ENCODE data around the gene GAS7.

The GAS7 gene

DNA sequence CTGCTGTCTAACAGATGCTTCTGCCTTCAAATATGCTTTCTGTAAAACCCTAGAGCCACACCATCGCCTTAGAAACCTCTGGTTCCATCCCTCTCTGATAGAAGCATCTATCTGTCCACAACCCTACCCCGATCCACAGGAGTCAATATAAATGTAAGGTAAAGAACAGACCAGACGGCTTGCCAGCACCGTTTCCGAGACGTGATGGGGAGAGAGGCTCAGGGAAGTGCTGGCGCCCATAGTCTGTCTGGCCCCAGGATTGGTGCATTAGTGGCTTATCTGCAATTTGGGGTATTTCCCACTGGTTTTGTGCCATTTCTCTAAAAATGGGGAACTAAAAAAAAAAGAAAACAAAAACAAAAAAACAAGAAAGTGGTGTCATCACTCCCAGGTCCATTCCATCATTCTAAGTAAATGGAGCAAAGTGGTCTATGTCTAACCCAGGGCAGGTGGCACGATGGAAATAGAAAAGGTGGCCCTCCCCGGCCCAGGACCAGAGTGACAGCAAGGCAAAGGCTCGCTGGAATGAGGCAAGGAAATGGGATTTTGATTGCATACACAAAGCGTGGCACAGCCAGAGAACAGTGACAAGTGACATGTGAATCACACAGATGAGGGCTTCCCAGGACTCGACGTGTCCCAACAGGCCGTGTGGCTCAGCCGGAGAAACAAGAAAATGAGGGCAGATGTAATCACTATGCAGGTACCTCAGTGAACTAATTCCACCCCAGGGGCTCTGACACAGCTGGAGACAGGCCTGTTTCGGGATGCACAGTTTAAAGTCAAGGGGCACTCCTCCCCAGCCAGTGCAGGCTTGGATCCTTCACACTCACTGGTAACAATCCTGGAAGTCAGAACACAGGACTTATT lies 125.6 kb downstream of the GAS7 start:
- Histone ChIP-seq H3K27ac (replicated peaks) (no peak overlapping the region), H3K27me3 (ENCODE audit: insufficient read depth, poor library complexity, severe bottlenecking) (no peaks in the 10 kb centered on the region), H3K4me3 (replicated peaks; ENCODE audit: insufficient read depth, low read length) (no peak overlapping the region)
- no peak for DNase-seq (ENCODE audit: low read depth in 1 of 2, low spot score in 1 of 2)
- TF ChIP-seq GABPA (IDR thresholded peaks at IDR 0.05; ENCODE audit: low read depth), result no peak
- TF ChIP-seq POLR2AphosphoS5 (IDR thresholded peaks at IDR 0.05; ENCODE audit: low read depth), result no peak
- no peak for TF ChIP-seq SPI1 (IDR thresholded peaks at IDR 0.05; ENCODE audit: borderline replicate concordance, low read depth)
- no peak for TF ChIP-seq REST (IDR thresholded peaks at IDR 0.05; ENCODE audit: insufficient replicate concordance, low read depth)

DNA sequence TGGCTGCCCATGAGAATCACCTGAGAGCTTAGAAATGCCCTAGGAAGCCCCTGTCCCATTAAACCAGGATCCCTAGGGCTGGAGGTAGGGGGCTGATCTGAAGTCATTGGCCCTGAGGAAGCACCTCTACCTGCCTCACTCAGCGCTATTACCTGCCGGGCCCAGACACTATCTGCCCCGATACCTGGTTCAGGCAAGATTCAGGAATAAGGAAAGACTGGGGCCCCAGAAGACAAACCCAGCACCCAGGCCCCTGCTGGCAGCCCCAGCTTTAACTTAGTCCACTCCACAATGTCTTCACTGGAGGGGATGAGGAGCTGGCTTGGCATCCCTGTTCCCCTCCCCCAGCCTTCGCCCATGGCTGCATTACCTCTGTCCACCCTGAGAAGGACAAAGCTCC lies 126.3 kb downstream of the GAS7 start:
- TF ChIP-seq POLR2AphosphoS5 (IDR thresholded peaks at IDR 0.05; ENCODE audit: low read depth), result no peak
- no peak for TF ChIP-seq CTCF (IDR thresholded peaks at IDR 0.05; ENCODE audit: insufficient read depth, low read length)
- no peak for TF ChIP-seq REST (IDR thresholded peaks at IDR 0.05; ENCODE audit: insufficient replicate concordance, low read depth)
- no peak for TF ChIP-seq GABPA (IDR thresholded peaks at IDR 0.05; ENCODE audit: low read depth)
- no peak for TF ChIP-seq SPI1 (IDR thresholded peaks at IDR 0.05; ENCODE audit: borderline replicate concordance, low read depth)
- Histone ChIP-seq H3K27ac (replicated peaks) (no peak overlapping the region), H3K4me3 (replicated peaks; ENCODE audit: insufficient read depth, low read length) (no peak overlapping the region), H3K27me3 (ENCODE audit: insufficient read depth, poor library complexity, severe bottlenecking) (no peaks in the 10 kb centered on the region)
- DNase-seq (ENCODE audit: low read depth in 1 of 2, low spot score in 1 of 2), result no peak

DNA sequence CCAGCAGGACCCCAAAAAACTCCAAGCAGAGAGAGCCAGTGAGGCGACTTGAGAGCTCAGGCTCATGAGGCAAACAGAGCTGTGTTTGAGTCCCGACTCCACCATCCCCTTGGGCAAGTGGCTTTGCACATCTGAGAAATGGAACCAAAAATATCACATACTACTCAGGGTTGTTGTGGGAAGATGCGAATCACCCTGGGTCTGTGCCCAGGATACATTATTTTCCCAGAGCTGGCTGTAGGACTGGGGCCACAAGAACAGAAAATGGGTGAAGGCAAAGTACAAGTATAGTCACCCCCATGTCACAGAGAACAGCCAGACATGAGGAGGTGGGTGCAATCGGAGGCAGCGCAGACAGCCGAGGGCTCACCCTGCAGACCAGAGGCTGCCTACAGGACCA lies 127.3 kb downstream of the GAS7 start:
- no peak for TF ChIP-seq SPI1 (IDR thresholded peaks at IDR 0.05; ENCODE audit: borderline replicate concordance, low read depth)
- no peak for TF ChIP-seq POLR2AphosphoS5 (IDR thresholded peaks at IDR 0.05; ENCODE audit: low read depth)
- no peak for TF ChIP-seq REST (IDR thresholded peaks at IDR 0.05; ENCODE audit: insufficient replicate concordance, low read depth)
- no peak for TF ChIP-seq GABPA (IDR thresholded peaks at IDR 0.05; ENCODE audit: low read depth)
- TF ChIP-seq CTCF (IDR thresholded peaks at IDR 0.05; ENCODE audit: insufficient read depth, low read length), result no peak
- Histone ChIP-seq H3K27me3 (ENCODE audit: insufficient read depth, poor library complexity, severe bottlenecking) (no peaks in the 10 kb centered on the region), H3K4me3 (replicated peaks; ENCODE audit: insufficient read depth, low read length) (no peak overlapping the region), H3K27ac (replicated peaks) (no peak overlapping the region)
- no peak for DNase-seq (ENCODE audit: low read depth in 1 of 2, low spot score in 1 of 2)
